GM03348 (cell line): ENCODE results near the gene RETREG3.
A peak's percentile ranks its signal among the peaks of the same experiment; 100 is the strongest.

Experiments
- DNase-seq: peaks from one replicate; pipeline ENCODE4 v3.0.0; 2012; ENCODE audit warnings: low spot score

The RETREG3 gene

DNA sequence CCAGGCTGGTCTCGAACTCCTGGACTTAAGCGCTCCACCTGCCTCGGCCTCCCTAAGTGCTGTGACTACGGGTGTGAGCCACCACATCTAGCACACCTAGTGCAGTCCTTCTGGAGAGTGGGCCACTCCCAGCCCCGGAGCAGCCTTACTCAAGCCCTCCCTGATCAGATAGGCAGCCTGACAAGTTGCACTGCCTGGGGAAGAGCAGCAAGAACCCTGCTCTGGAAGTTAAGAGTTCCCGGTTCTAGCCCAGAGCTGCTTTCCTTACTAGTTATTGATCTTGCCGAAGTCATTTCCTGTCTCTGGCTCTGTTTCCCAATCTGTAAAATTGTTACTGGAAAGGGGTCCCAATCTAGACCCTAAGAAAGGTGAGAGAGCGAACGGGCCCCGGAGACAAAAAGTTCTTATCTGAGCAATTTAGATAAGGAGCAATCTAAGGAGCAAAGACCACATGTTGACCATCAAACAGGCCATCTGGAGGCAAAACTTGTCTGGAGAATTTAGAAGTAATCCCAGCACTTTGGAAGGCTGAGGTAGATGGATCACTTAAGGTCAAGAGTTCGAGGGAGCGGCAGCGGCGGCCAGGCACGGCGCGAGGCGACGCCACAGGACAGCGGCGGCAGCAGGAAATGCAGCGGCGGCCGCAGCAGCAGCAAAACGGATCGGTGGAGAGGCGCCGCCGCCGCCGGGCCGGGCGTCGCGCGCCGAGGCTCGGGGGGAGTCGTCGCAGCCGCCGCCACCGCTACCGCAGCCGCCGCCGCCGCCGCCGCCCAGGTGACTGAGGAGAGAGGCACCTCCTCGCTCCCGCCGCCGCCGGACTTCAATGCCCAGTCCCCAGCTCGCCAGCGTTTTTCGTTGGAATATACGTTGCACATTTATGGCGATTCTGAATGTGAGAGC is 77.5 kb downstream of the RETREG3 start:
- DNase-seq, result peak; percentile 73

DNA sequence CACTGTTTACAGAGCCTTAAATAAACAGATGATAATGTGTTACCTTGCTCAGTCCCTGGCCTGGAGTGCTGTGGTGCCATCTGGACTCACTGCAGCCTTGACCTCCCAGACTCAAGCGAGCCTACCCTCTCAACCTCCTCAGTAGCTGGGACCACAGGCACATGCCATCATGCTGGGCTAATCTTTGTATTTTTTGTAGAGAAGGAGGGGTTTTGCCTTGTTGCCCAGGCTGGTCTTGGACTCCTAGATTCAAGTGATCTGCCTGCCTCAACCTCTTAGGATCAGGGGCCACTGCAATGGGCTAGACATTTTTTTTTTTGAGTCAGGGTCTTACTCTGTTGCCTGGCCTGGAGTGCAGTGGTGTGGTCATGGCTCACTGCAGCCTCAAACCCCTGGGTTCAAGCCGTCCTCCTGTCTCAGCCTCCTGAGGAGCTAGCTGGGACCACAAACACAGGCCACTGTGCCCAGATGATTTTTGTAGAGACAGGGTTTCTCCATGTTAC is 78.2 kb downstream of the RETREG3 start:
- DNase-seq, result no peak
